Activated CD8-positive, alpha-beta T cell treated with anti-CD3 and anti-CD28 coated beads, Interleukin-2, amount 10 ng/mL, durations not matched to agents 7 days and 5 days (primary cell): ENCODE data around the gene TERC. TPM values are rescaled to one million over a fixed set of nuclear protein-coding genes. Genes with fewer than 3 reads are reported as not detected.

ENCODE experiments used
- ATAC-seq: fragments of 150-1000 bp; cut with Tn5 transposase; one replicate; pipeline ENCODE4 v1.10.0; 2021; ENCODE audit warnings: moderate library complexity
- CTCF ChIA-PET: fragments of 350-600 bp; sonication (Branson Sonifier 250); formaldehyde crosslinking; loops from one replicate; lab custom pipeline; 2021; ENCODE audit warnings: antibody characterized with exemption; lab: Charles Lee
- POLR2A ChIA-PET: fragments of 350-600 bp; sonication (Branson Sonifier 250); formaldehyde crosslinking; loops from one replicate; lab custom pipeline; 2021; ENCODE audit warnings: antibody characterized with exemption; lab: Charles Lee
- DNase-seq: peaks from one replicate; pipeline ENCODE4 v3.0.0-alpha.2; 2020
- H3K27ac Mint-ChIP-seq: one replicate; pipeline ENCODE4 v1.8.0; 2021; ENCODE audit warnings: mild to moderate bottlenecking, mixed read lengths
- H3K27me3 Mint-ChIP-seq: one replicate; pipeline ENCODE4 v1.8.0; 2021; ENCODE audit warnings: low read depth, mixed read lengths
- H3K36me3 Mint-ChIP-seq: one replicate; pipeline ENCODE4 v1.8.0; 2021; ENCODE audit warnings: low read depth, mixed read lengths
- H3K4me1 Mint-ChIP-seq: one replicate; pipeline ENCODE4 v1.8.0; 2021; ENCODE audit warnings: low read depth, mixed read lengths
- H3K4me3 Mint-ChIP-seq: one replicate; pipeline ENCODE4 v1.8.0; 2021; ENCODE audit warnings: mild to moderate bottlenecking, mixed read lengths
- H3K9me3 Mint-ChIP-seq: one replicate; pipeline ENCODE4 v1.8.0; 2022; ENCODE audit warnings: mixed read lengths; ENCODE audit not compliant: insufficient read depth
- total RNA-seq, 2 experiments: library from RNA; stranded (reverse); gene quantifications; one replicate each; pipeline ENCODE4 v1.2.3, GENCODE V29; 2021

TERC gene
- total RNA-seq, 2 experiments from 2014 or later = 6.9 to 10.8 TPM

GRCh38 chr3:169769287-169770181, 4.7 kb upstream of the TERC start, which contains the start of gene ACTRT3:
Gene ACTRT3, minus strand, starts transcription at chr3:169769561. Its CDS starts 41 bp downstream, at chr3:169769520.
- no peaks in the 10 kb centered on the region for H3K27me3 Mint-ChIP-seq
- peak within 1 kb of the TSS; percentile 85 for H3K4me3 Mint-ChIP-seq
- peaks cover 25% of the 10 kb centered on the region for H3K4me1 Mint-ChIP-seq
- peak within 1 kb of the TSS; percentile 83 for H3K27ac Mint-ChIP-seq
- H3K9me3 Mint-ChIP-seq = no peaks in the 10 kb centered on the region
- ChIA-PET POLR2A (interaction anchor here (1.1 kb wide), 1 partner anchor 43 kb away, joined by 4 read pairs; the partner anchor contains the start of genes LRRC34 and LRRIQ4), CTCF (no interaction called here)
- peak; percentile 68 for DNase-seq
- ATAC-seq = peak; percentile 18
- H3K36me3 Mint-ChIP-seq = peaks cover 16% of the 10 kb centered on the region

- Mint-ChIP-seq H3K27me3 (no peaks in the 10 kb centered on the region), H3K36me3 (peaks cover 7% of the 10 kb centered on the region), H3K27ac (peak overlapping the region; percentile 98), H3K4me3 (peak overlapping the region; percentile 92), H3K9me3 (no peaks in the 10 kb centered on the region), H3K4me1 (peaks cover 36% of the 10 kb centered on the region)
- DNase-seq = peak; percentile 65
- POLR2A ChIA-PET = interaction anchor here (0.7 to 3.2 kb wide), 7 partner anchors 9 to 269 kb away, joined by 3 to 47 read pairs (median 3); partner anchors contain the start of genes LRRC34, LRRIQ4, MYNN and SEC62
- ATAC-seq = peak; percentile 50
- CTCF ChIA-PET = interaction anchor here (0.9 to 3.1 kb wide), 6 partner anchors 9 to 290 kb away, joined by 3 to 13 read pairs (median 4); partner anchors contain the start of genes LRRC34, LRRIQ4 and MYNN
Observed at GRCh38 chr3:169764312-169764881, 463 bp downstream of the TERC start.

GRCh38 chr3:169760479-169760878, 4.4 kb downstream of the TERC start:
- Mint-ChIP-seq H3K36me3 (peaks cover 7% of the 10 kb centered on the region), H3K27ac (no peak overlapping the region), H3K9me3 (no peaks in the 10 kb centered on the region), H3K4me3 (no peak overlapping the region), H3K27me3 (no peaks in the 10 kb centered on the region), H3K4me1 (peaks cover 36% of the 10 kb centered on the region)
- DNase-seq (no peak), ATAC-seq (no peak)
- CTCF ChIA-PET = no interaction called here
- POLR2A ChIA-PET = no interaction called here

- peaks cover 2% of the 10 kb centered on the region for H3K36me3 Mint-ChIP-seq
- H3K4me1 Mint-ChIP-seq = peaks cover 31% of the 10 kb centered on the region
- peak; percentile 63 for ATAC-seq
- H3K9me3 Mint-ChIP-seq = no peaks in the 10 kb centered on the region
- ChIA-PET POLR2A (no interaction called here), CTCF (no interaction called here)
- H3K4me3 Mint-ChIP-seq = peak overlapping the region; percentile 0
- no peak for DNase-seq
- H3K27ac Mint-ChIP-seq = peak overlapping the region; percentile 16
- peaks cover 4% of the 10 kb centered on the region for H3K27me3 Mint-ChIP-seq
Observed at GRCh38 chr3:169759256-169759655, 5.6 kb downstream of the TERC start.

- Mint-ChIP-seq H3K27me3 (peaks cover 5% of the 10 kb centered on the region), H3K27ac (no peak overlapping the region), H3K4me3 (no peak overlapping the region), H3K9me3 (no peaks in the 10 kb centered on the region), H3K36me3 (no peaks in the 10 kb centered on the region), H3K4me1 (peaks cover 24% of the 10 kb centered on the region)
- DNase-seq (no peak), ATAC-seq (no peak)
- ChIA-PET CTCF (no interaction called here), POLR2A (no interaction called here)
Observed at GRCh38 chr3:169758359-169758994, 6.4 kb downstream of the TERC start.

GRCh38 chr3:169755488-169755887, 9.4 kb downstream of the TERC start:
- H3K4me3 Mint-ChIP-seq = no peak overlapping the region
- H3K27ac Mint-ChIP-seq = no peak overlapping the region
- ATAC-seq (no peak), DNase-seq (no peak)
- H3K36me3 Mint-ChIP-seq = no peaks in the 10 kb centered on the region
- peaks cover 16% of the 10 kb centered on the region for H3K27me3 Mint-ChIP-seq
- ChIA-PET CTCF (no interaction called here), POLR2A (no interaction called here)
- no peaks in the 10 kb centered on the region for H3K9me3 Mint-ChIP-seq
- peaks cover 15% of the 10 kb centered on the region for H3K4me1 Mint-ChIP-seq

- POLR2A ChIA-PET = no interaction called here
- CTCF ChIA-PET = no interaction called here
- H3K9me3 Mint-ChIP-seq = no peaks in the 10 kb centered on the region
Observed at GRCh38 chr3:169754711-169755110, 10.1 kb downstream of the TERC start.

GRCh38 chr3:169751875-169752274, 13.0 kb downstream of the TERC start:
- Mint-ChIP-seq H3K9me3 (no peaks in the 10 kb centered on the region), H3K4me1 (peaks cover 6% of the 10 kb centered on the region), H3K4me3 (no peak overlapping the region), H3K36me3 (no peaks in the 10 kb centered on the region), H3K27ac (no peak overlapping the region), H3K27me3 (peaks cover 36% of the 10 kb centered on the region)
- ChIA-PET POLR2A (no interaction called here), CTCF (no interaction called here)
- ATAC-seq (no peak), DNase-seq (no peak)

More at GRCh38 chr3:169754711-169755110, 10.1 kb downstream of the TERC start:
- H3K27me3 Mint-ChIP-seq = peaks cover 16% of the 10 kb centered on the region
- no peak overlapping the region for H3K4me3 Mint-ChIP-seq
- H3K36me3 Mint-ChIP-seq = no peaks in the 10 kb centered on the region
- DNase-seq = no peak
- ATAC-seq = no peak
- no peak overlapping the region for H3K27ac Mint-ChIP-seq
- peaks cover 11% of the 10 kb centered on the region for H3K4me1 Mint-ChIP-seq

- no peak for DNase-seq
- ATAC-seq = no peak
- Mint-ChIP-seq H3K27me3 (peaks cover 40% of the 10 kb centered on the region), H3K4me3 (no peak overlapping the region), H3K4me1 (peaks cover 6% of the 10 kb centered on the region), H3K27ac (no peak overlapping the region), H3K9me3 (no peaks in the 10 kb centered on the region), H3K36me3 (no peaks in the 10 kb centered on the region)
- CTCF ChIA-PET = no interaction called here
- POLR2A ChIA-PET = no interaction called here
Observed at GRCh38 chr3:169750665-169751064, 14.2 kb downstream of the TERC start.

GRCh38 chr3:169748670-169749069, 16.2 kb downstream of the TERC start:
- ChIA-PET POLR2A (interaction anchor here (1.5 kb wide), 1 partner anchor 24 kb away, joined by 6 read pairs; the partner anchor contains the start of gene MYNN), CTCF (no interaction called here)
- no peak for DNase-seq
- Mint-ChIP-seq H3K4me3 (no peak overlapping the region), H3K36me3 (no peaks in the 10 kb centered on the region), H3K4me1 (peaks cover 6% of the 10 kb centered on the region), H3K27me3 (peaks cover 35% of the 10 kb centered on the region), H3K9me3 (no peaks in the 10 kb centered on the region), H3K27ac (no peak overlapping the region)
- ATAC-seq = peak; percentile 57

GRCh38 chr3:169746924-169747323, 17.9 kb downstream of the TERC start:
- no peaks in the 10 kb centered on the region for H3K9me3 Mint-ChIP-seq
- H3K4me1 Mint-ChIP-seq = peaks cover 6% of the 10 kb centered on the region
- no peak overlapping the region for H3K27ac Mint-ChIP-seq
- no peak overlapping the region for H3K4me3 Mint-ChIP-seq
- ChIA-PET POLR2A (no interaction called here), CTCF (no interaction called here)
- peaks cover 31% of the 10 kb centered on the region for H3K27me3 Mint-ChIP-seq
- H3K36me3 Mint-ChIP-seq = no peaks in the 10 kb centered on the region
- DNase-seq (no peak), ATAC-seq (no peak)
